Muscle of leg (tissue), 11 donors: ENCODE results near the gene TIAM2. TPM values are rescaled to one million over a fixed set of nuclear protein-coding genes. Genes with fewer than 3 reads are reported as not detected.

ENCODE experiments used
- DNase-seq: peaks from one replicate; pipeline ENCODE4 v3.0.0; 2013
- H3K27ac ChIP-seq: one replicate; pipeline ENCODE4 v1.5.1; 2013; ENCODE audit warnings: mild to moderate bottlenecking, low read length, control low read depth
- H3K27me3 ChIP-seq: one replicate; pipeline ENCODE4 v1.6.1; 2013; ENCODE audit warnings: low read length; ENCODE audit not compliant: control insufficient read depth, insufficient read depth
- H3K36me3 ChIP-seq: one replicate; pipeline ENCODE4 v1.6.1; 2013; ENCODE audit warnings: low read length; ENCODE audit not compliant: control insufficient read depth, insufficient read depth
- H3K4me1 ChIP-seq: one replicate; pipeline ENCODE4 v1.6.1; 2013; ENCODE audit warnings: low read length; ENCODE audit not compliant: control insufficient read depth, insufficient read depth
- H3K4me3 ChIP-seq: one replicate; pipeline ENCODE4 v1.5.1; 2013; ENCODE audit warnings: low read length, control low read depth
- H3K9me3 ChIP-seq: replicated peaks from 2 replicates; pipeline ENCODE4 v1.6.1; 2013; ENCODE audit warnings: low read depth, low read length; ENCODE audit not compliant: control insufficient read depth
- WGBS: methylation state at CpG from one replicate; pipeline ENCODE4 v1.1.5; 2013; ENCODE audit warnings: missing lambda C conversion rate; ENCODE audit not compliant: insufficient coverage; 5-methylcytosine and 5-hydroxymethylcytosine counted together
- polyA plus RNA-seq, 8 donors: library from polyadenylated mRNA; unstranded; fragments of 120-200 nt; gene quantifications; one replicate each; pipeline versions ENCODE4 v1.2.1 to v1.2.3, GENCODE V29; 2013; ENCODE audit warnings: inconsistent platforms in 1 of 8, low replicate concordance in 1 of 8; ENCODE audit not compliant: insufficient read length in 8 of 8, insufficient read depth in 1 of 8
- total RNA-seq: library from RNA; stranded (reverse); fragments of 120-200 nt; gene quantifications from one replicate; pipeline ENCODE4 v1.2.4, GENCODE V29; 2013

Gene TIAM2
- total and polyA plus RNA-seq, 9 donors, result 11.3 to 16.7 (median 13.1) TPM

GRCh38 chr6:155237613-155238012, 242.5 kb downstream of the TIAM2 start:
- DNase-seq, result no peak
- WGBS, result no CpG with 5 or more reads among the region's 1 CpG
- Histone ChIP-seq H3K9me3 (peaks cover 2% of the 10 kb centered on the region), H3K4me1 (peaks cover 9% of the 10 kb centered on the region), H3K4me3 (no peak overlapping the region), H3K36me3 (no peaks in the 10 kb centered on the region), H3K27me3 (no peaks in the 10 kb centered on the region), H3K27ac (no peak overlapping the region)

- peaks cover 2% of the 10 kb centered on the region for H3K9me3 ChIP-seq
- H3K4me1 ChIP-seq, result no peaks in the 10 kb centered on the region
- H3K27me3 ChIP-seq, result no peaks in the 10 kb centered on the region
- H3K4me3 ChIP-seq, result no peak overlapping the region
- H3K36me3 ChIP-seq, result peaks cover 2% of the 10 kb centered on the region
- 79% methylated on average over 12 of the region's 19 CpGs for WGBS
- H3K27ac ChIP-seq, result no peak overlapping the region
- DNase-seq, result peak; percentile 35
Observed at GRCh38 chr6:155240905-155241600, 245.9 kb downstream of the TIAM2 start.

GRCh38 chr6:155241966-155242365, 246.9 kb downstream of the TIAM2 start:
- no peak overlapping the region for H3K4me3 ChIP-seq
- no peaks in the 10 kb centered on the region for H3K27me3 ChIP-seq
- no peaks in the 10 kb centered on the region for H3K4me1 ChIP-seq
- peaks cover 9% of the 10 kb centered on the region for H3K36me3 ChIP-seq
- peaks cover 2% of the 10 kb centered on the region for H3K9me3 ChIP-seq
- WGBS, result 78% methylated on average over 6 of the region's 8 CpGs
- no peak for DNase-seq
- H3K27ac ChIP-seq, result no peak overlapping the region

- H3K9me3 ChIP-seq, result no peaks in the 10 kb centered on the region
- no CpG with 5 or more reads among the region's 4 CpGs for WGBS
- DNase-seq, result peak; percentile 12
- no peak overlapping the region for H3K27ac ChIP-seq
- H3K4me1 ChIP-seq, result no peaks in the 10 kb centered on the region
- peaks cover 15% of the 10 kb centered on the region for H3K36me3 ChIP-seq
- H3K4me3 ChIP-seq, result no peak overlapping the region
- no peaks in the 10 kb centered on the region for H3K27me3 ChIP-seq
Observed at GRCh38 chr6:155244434-155244833, 249.3 kb downstream of the TIAM2 start.

- H3K4me1 ChIP-seq, result no peaks in the 10 kb centered on the region
- no peak for DNase-seq
- no peaks in the 10 kb centered on the region for H3K27me3 ChIP-seq
- 76% methylated on average over 4 of the region's 7 CpGs for WGBS
- no peak overlapping the region for H3K4me3 ChIP-seq
- no peak overlapping the region for H3K27ac ChIP-seq
- peaks cover 18% of the 10 kb centered on the region for H3K36me3 ChIP-seq
- H3K9me3 ChIP-seq, result no peaks in the 10 kb centered on the region
Observed at GRCh38 chr6:155245193-155245592, 250.1 kb downstream of the TIAM2 start.

GRCh38 chr6:155245831-155246230, 250.7 kb downstream of the TIAM2 start:
- no peak for DNase-seq
- 75% methylated on average over 3 of the region's 3 CpGs for WGBS
- H3K36me3 ChIP-seq, result peaks cover 23% of the 10 kb centered on the region
- H3K27ac ChIP-seq, result no peak overlapping the region
- H3K4me1 ChIP-seq, result no peaks in the 10 kb centered on the region
- no peaks in the 10 kb centered on the region for H3K27me3 ChIP-seq
- H3K9me3 ChIP-seq, result no peaks in the 10 kb centered on the region
- H3K4me3 ChIP-seq, result no peak overlapping the region

GRCh38 chr6:155246825-155247224, 251.7 kb downstream of the TIAM2 start:
- no CpG with 5 or more reads among the region's 2 CpGs for WGBS
- H3K27ac ChIP-seq, result no peak overlapping the region

DNA sequence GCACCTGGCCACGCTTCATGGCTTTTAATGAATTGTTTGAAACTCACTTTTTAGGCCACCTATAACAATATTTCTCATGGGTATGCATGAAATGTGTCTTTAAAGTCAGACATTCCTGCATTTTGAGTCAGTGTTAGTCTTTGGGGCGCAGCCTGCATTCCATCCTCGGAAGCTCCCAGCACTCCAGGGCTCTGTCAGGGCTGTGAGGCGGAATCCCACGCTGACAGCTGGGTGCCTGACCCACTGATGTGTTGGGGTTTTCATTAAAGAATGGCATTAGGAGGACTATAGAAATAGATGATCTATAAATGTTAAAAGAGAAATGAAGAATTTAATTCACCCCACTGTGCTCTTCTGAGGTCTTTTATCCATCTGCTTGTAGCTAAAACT, 252.5 kb downstream of the TIAM2 start:
- no peaks in the 10 kb centered on the region for H3K27me3 ChIP-seq

More at GRCh38 chr6:155246825-155247224, 251.7 kb downstream of the TIAM2 start:
- DNase-seq, result no peak
- Histone ChIP-seq H3K36me3 (peaks cover 24% of the 10 kb centered on the region), H3K27me3 (no peaks in the 10 kb centered on the region), H3K4me3 (no peak overlapping the region), H3K4me1 (no peaks in the 10 kb centered on the region), H3K9me3 (no peaks in the 10 kb centered on the region)

DNA sequence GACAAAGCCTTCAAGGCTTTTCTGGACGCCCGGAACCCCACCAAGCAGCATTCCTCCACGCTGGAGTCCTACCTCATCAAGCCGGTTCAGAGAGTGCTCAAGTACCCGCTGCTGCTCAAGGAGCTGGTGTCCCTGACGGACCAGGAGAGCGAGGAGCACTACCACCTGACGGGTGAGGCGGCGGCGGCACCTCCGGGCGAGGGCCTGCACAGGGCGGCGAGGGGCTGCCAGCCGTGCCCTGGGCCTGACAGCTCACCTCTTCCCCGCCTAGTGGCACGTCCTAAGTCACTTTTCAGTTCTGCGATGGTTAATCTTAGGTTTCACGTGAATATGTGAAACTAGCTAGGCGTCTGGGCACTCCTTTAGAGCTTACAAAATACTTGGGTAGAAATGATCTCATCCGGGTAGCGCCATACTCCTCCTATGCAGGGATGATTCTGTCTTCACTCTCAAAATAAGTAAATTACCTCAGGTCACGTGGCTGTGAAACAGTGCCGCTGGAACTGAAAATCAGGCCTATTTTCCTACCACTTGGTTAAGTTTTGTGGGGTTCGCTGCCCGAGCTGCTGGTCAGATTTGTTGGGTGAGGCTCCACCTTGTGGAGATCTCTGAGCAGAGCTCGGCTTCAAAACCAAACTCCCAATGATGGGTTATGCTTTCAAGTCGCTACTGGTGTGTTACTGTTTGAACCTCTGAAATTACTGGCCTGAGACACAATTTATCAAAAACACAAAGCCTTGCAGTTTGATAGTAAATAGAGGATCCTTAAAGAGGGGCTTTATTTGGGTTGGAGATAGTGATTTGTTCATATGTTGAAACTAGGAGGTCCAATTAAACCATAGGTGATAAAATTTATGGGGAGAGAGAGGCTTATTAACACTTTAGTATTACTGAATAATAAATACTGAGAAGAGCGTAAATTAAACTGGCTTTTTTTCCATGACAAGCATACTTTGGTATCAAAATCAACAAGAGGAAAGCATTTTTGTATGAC, 253.2 kb downstream of the TIAM2 start:
- Histone ChIP-seq H3K36me3 (peaks cover 34% of the 10 kb centered on the region), H3K4me3 (no peak overlapping the region), H3K27ac (no peak overlapping the region), H3K9me3 (no peaks in the 10 kb centered on the region), H3K27me3 (no peaks in the 10 kb centered on the region), H3K4me1 (no peaks in the 10 kb centered on the region)
- 82% methylated on average over 23 of the region's 30 CpGs for WGBS
- peak; percentile 68 for DNase-seq

More for the DNA sequence above, 252.5 kb downstream of the TIAM2 start:
- Histone ChIP-seq H3K36me3 (peaks cover 31% of the 10 kb centered on the region), H3K4me3 (no peak overlapping the region), H3K4me1 (no peaks in the 10 kb centered on the region), H3K27ac (no peak overlapping the region), H3K9me3 (no peaks in the 10 kb centered on the region)
- DNase-seq, result no peak
- WGBS, result 65% methylated on average over 2 of the region's 5 CpGs

DNA sequence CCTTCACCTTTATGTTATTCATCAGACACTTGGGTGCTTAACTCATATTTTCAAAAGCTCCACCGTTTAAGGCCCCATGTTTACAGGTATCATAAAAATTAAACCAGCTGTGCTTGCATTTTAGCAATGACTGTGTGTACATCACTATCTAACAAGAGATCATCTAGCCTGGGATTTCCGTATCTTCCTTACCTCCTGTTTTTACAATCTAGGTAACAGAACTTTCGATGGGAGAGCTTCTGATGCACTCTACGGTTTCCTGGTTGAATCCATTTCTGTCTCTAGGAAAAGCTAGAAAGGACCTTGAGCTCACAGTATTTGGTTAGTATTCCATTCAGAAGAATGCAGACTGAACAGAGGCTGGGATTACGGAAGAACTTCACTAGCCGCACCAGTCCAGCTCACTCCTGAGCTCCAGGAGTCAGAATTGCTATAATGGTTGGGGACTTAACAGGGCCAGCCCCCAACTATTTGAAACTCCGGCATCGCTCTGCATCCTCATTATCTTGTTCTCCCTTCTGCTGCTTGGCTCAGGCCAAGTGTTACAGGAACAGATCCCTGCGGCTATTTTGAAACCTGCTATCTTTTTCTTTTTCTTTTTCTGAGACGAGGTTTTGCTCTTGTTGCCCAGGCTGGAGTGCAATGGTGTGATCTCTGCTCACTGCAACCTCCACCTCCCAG, 255.7 kb downstream of the TIAM2 start:
- Histone ChIP-seq H3K27me3 (no peaks in the 10 kb centered on the region), H3K4me1 (no peaks in the 10 kb centered on the region), H3K27ac (no peak overlapping the region), H3K4me3 (no peak overlapping the region), H3K36me3 (peaks cover 43% of the 10 kb centered on the region), H3K9me3 (no peaks in the 10 kb centered on the region)
- DNase-seq, result no peak
- 90% methylated on average over 8 of the region's 10 CpGs for WGBS
